ENCODE results near the gene IQUB. TPM values are rescaled to one million over a fixed set of nuclear protein-coding genes. Genes with fewer than 3 reads are reported as not detected.

The IQUB gene
- total RNA-seq, 1 donor from 2014 or later, result not detected

GRCh38 chr7:123569352-123570010, 35.1 kb upstream of the IQUB start:
- FAIRE-seq, result no peak
- no peak overlapping the region for H3K4me3 ChIP-seq (ENCODE audit: low read depth, low read length)
- TF ChIP-seq CTCF (IDR thresholded peaks at IDR 0.05; ENCODE audit: insufficient read depth, low read length, severe bottlenecking), result no peak
- H3K36me3 ChIP-seq (ENCODE audit: control insufficient read depth, insufficient read depth, low read length), result no peaks in the 10 kb centered on the region
- DNase-seq (ENCODE audit: low read depth), result no peak
- no peaks in the 10 kb centered on the region for H3K27me3 ChIP-seq (ENCODE audit: control insufficient read depth, insufficient read depth, low read length)

DNA sequence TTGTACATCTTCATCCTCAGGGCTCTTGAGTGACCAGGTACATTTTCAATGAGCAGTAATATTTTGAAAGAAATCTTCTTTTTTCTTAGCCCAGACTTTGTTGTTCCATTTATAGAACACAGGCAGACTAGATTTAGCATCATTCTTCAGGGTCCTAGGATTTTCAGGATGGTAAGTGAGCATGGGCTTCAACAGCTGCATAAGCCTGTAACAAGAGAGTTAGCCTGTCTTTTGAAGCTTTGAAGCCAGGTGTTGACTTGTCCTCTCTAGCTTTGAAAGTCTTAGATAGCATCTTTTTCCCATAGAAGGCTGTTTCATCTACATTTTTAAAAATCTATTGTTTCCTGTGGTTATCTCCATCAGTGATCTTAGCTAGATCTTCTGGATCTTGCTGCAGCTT, 27.7 kb upstream of the IQUB start:
- FAIRE-seq, result no peak
- TF ChIP-seq CTCF (IDR thresholded peaks at IDR 0.05; ENCODE audit: insufficient read depth, low read length, severe bottlenecking), result no peak
- H3K36me3 ChIP-seq (ENCODE audit: control insufficient read depth, insufficient read depth, low read length), result no peaks in the 10 kb centered on the region
- DNase-seq (ENCODE audit: low read depth), result no peak
- no peaks in the 10 kb centered on the region for H3K27me3 ChIP-seq (ENCODE audit: control insufficient read depth, insufficient read depth, low read length)
- no peak overlapping the region for H3K4me3 ChIP-seq (ENCODE audit: low read depth, low read length)

DNA sequence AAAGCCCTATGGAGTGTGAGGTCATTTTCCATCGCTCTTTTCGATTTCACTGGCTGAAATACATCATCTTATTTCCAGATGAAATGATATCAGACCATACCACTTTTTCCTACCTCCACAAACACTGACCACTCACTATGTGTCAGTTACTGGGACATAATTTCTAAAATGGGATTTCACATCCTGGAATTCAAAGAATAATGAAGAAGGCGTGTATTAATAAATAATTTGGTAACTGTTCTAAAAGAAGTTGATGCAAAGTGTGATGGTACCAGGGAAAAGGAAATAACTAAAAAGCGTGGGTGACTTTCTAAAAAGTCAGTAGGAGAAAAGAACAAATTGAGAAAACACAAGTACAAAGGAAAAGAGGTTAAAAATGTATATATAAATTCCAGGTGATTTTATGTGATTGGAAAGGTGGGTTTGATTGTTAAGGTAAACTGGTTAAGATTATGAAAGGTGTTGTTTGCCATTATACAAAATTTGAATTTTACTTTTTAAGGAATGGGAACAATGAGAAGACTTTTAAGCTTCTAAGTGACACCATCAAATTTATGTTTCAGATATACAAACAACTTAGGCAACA, 24.0 kb upstream of the IQUB start:
- FAIRE-seq (no peak), DNase-seq (ENCODE audit: low read depth) (no peak)
- H3K36me3 ChIP-seq (ENCODE audit: control insufficient read depth, insufficient read depth, low read length), result no peaks in the 10 kb centered on the region
- H3K4me3 ChIP-seq (ENCODE audit: low read depth, low read length), result peak overlapping the region; percentile 57
- no peaks in the 10 kb centered on the region for H3K27me3 ChIP-seq (ENCODE audit: control insufficient read depth, insufficient read depth, low read length)
- TF ChIP-seq CTCF (IDR thresholded peaks at IDR 0.05; ENCODE audit: insufficient read depth, low read length, severe bottlenecking), result no peak

DNA sequence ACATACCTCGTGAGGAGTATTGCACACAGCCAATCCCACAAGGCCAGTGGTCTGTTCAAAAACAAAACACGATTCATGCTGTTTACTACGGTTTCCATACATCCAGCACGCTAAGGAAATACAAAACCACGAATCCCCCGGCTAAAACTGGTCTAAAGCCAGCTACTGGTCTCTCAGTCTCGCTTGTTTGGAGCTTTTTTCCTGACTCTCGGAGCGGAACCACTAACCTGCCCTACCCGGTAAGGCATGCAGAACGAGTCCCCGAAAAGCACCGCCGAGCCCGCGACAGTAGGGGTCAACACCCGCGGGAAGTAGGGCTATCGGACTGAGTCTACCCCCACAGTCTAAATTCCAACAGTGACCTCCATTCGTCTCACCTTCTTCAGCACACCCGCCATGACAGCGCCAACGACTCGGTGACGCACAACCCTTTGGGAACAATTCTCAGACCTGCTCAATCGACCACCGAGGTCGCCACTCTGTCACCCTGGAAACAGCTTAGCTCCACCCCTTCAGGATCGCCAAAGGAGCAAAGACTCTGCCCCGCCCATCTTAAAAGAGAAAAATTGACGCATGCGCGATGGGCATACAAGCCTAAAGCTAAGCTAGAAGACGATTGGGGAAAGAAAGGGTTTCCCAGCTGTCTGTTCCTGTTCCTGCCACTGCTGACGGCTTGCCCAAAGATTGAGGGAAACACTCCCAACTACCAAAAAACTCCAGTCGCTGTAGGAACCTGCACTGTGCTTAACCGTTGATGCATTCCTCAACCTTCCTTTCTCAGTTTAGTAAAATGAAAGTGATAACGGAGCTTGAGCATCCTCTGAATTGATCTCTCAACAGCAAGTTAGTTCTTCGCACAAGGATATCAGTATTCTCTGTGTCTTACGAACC, 23.2 kb upstream of the IQUB start, which contains the start of gene NDUFA5:
Gene NDUFA5, minus strand, starts transcription at position 421 of the 891 bp plus-strand sequence. Its CDS starts 23 bp downstream, at position 398.
- peak; percentile 64 for FAIRE-seq
- Histone ChIP-seq H3K4me3 (ENCODE audit: low read depth, low read length) (peak within 1 kb of the TSS; percentile 57), H3K27me3 (ENCODE audit: control insufficient read depth, insufficient read depth, low read length) (no peaks in the 10 kb centered on the region), H3K36me3 (ENCODE audit: control insufficient read depth, insufficient read depth, low read length) (no peaks in the 10 kb centered on the region)
- TF ChIP-seq CTCF (IDR thresholded peaks at IDR 0.05; ENCODE audit: insufficient read depth, low read length, severe bottlenecking), result no peak
- peak; percentile 96 for DNase-seq (ENCODE audit: low read depth)

GRCh38 chr7:123557016-123557397, 22.6 kb upstream of the IQUB start:
- H3K27me3 ChIP-seq (ENCODE audit: control insufficient read depth, insufficient read depth, low read length), result no peaks in the 10 kb centered on the region
- FAIRE-seq, result no peak
- no peak for DNase-seq (ENCODE audit: low read depth)
- H3K4me3 ChIP-seq (ENCODE audit: low read depth, low read length), result peak overlapping the region; percentile 57
- no peaks in the 10 kb centered on the region for H3K36me3 ChIP-seq (ENCODE audit: control insufficient read depth, insufficient read depth, low read length)
- no peak for TF ChIP-seq CTCF (IDR thresholded peaks at IDR 0.05; ENCODE audit: insufficient read depth, low read length, severe bottlenecking)

All from bronchial epithelial cell (primary cell).